ENCODE data around the gene TCERG1L.

GRCh38 chr10:131350245-131350644, 38.7 kb upstream of the TCERG1L start:
- TF ChIP-seq CTCF (IDR thresholded peaks at IDR 0.05) (no peak), TCF7L2 (IDR thresholded peaks at IDR 0.05; ENCODE audit: low read depth, low read length) (no peak), POLR2AphosphoS5 (IDR thresholded peaks at IDR 0.05; ENCODE audit: low read depth, low read length) (no peak), SIN3A (IDR thresholded peaks at IDR 0.05; ENCODE audit: borderline replicate concordance, insufficient read depth, low read depth, low read length) (no peak)

Data from Panc1 (cell line).